Amniotic epithelial cell (primary cell): ENCODE results near the gene CALHM4.

Experiments
- DNase-seq: peaks from one replicate; pipeline ENCODE4 v3.0.0-alpha.2; 2010; ENCODE audit warnings: low read depth

CALHM4 gene

DNA sequence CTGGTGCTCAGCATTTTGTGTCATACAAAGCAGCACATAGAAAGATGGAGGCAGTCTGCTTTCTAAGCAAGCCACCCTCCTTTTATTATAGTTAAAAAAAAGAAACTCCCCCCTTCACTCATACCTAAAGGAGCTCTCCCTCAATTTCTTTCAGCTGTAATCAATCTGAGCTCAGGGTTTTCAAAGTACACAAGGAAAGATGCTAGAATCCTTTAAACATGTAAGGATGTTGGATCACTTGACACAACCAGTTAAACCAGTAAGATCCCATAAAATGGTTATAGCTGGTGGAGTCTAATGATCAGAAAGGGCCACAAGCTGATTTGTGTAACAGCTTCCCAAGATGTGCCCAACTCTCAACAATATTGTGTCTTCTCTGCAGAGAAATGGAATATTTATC lies at the start of gene CALHM4:
Gene CALHM4, plus strand, starts transcription at position 301 of the 400 bp plus-strand sequence. Its CDS starts 43 bp downstream, at position 344.
- DNase-seq: no peak

GRCh38 chr6:116507324-116507723 lies 46.2 kb upstream of the CALHM4 start:
- peak; percentile 67 for DNase-seq

GRCh38 chr6:116508527-116508926 lies 45.0 kb upstream of the CALHM4 start:
- DNase-seq: no peak

DNA sequence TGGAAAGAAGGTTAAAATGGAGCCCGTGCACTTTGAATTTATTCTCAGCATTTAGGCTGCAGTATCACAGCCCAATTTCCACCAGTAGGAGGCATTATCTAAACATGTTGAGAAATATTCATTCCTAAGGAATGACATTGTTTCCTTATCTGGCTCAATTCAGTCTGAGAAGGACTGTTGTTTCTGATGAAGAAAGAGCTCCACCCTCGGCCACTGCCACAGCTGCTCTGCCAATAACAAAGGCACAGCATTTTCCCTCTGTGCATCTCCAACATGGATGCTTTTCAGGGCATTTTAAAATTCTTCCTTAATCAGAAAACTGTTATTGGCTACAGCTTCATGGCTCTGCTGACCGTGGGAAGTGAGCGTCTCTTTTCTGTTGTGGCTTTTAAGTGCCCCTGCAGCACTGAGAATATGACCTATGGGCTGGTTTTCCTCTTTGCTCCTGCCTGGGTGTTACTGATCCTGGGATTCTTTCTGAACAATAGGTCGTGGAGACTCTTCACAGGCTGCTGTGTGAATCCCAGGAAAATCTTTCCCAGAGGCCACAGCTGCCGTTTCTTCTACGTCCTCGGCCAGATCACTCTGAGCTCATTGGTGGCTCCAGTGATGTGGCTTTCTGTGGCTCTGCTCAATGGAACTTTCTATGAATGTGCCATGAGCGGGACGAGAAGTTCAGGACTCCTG lies 42.0 kb upstream of the CALHM4 start, which contains the start of gene CALHM5:
Gene CALHM5, plus strand, starts transcription at position 216 of the 687 bp plus-strand sequence. Its CDS starts 58 bp downstream, at position 274.
- peak; percentile 89 for DNase-seq

DNA sequence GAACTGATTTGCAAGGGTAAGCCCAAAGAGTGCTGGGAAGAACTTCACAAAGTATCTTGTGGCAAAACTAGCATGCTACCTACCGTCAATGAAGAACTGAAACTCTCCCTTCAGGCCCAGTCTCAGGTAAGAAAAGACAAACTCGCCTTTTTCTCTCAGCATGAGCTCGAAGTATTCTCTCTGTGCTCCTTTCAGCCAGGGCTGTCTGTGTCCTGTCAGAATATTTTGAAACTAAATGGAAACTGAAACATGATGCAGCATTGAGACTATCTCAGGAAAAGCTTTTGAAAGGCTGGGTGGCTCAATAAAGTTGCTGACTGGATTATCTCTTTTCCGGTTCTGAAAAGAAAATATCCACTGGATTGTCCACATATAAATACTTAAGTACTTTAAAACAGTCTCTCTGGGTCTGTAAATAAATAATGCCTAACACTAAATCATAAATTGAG lies 41.4 kb upstream of the CALHM4 start:
- DNase-seq: peak; percentile 40

GRCh38 chr6:116512734-116513133 lies 40.8 kb upstream of the CALHM4 start:
- no peak for DNase-seq

- no peak for DNase-seq
Observed at GRCh38 chr6:116513224-116513875, 40.2 kb upstream of the CALHM4 start.

DNA sequence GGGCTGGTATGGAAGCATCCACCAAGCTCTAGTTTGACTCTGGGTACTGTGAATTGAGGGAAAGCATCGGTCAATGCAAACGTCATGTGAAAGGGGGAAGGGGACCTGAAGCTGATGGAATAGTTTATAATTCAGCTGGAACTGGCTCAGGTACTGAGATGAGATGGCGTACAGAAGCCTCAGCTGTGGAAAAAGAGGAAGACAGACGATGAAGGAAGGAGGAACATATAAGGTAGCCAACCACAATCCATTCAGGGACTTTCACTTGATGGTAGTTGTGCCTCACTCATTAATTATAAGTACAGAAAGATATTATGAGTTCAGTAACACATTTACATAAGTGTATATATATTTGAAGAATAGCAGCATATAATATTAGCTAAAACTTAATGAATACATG lies 39.4 kb upstream of the CALHM4 start:
- no peak for DNase-seq

- no peak for DNase-seq
Observed at GRCh38 chr6:116515141-116515540, 38.4 kb upstream of the CALHM4 start.

GRCh38 chr6:116518621-116519368 lies 34.8 kb upstream of the CALHM4 start:
- no peak for DNase-seq

DNA sequence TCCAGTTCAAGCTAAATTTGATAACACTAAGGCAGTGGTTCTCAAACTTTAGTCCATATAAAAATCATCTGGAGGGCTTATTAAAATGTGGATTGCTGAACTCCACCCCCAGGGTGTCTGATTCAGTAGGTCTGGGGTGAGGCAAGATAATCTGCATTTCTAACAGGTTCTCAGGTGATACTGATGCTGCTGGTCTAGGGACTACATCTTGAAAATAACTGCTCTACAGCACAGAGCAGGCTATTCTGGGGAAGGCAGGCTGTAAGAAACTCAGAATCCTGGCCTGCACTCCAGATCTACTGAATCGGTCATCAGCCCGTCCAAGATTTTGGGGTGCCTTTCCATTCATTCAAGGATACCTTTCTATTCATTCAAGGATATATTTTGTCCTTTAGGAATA lies 30.7 kb upstream of the CALHM4 start:
- no peak for DNase-seq

DNA sequence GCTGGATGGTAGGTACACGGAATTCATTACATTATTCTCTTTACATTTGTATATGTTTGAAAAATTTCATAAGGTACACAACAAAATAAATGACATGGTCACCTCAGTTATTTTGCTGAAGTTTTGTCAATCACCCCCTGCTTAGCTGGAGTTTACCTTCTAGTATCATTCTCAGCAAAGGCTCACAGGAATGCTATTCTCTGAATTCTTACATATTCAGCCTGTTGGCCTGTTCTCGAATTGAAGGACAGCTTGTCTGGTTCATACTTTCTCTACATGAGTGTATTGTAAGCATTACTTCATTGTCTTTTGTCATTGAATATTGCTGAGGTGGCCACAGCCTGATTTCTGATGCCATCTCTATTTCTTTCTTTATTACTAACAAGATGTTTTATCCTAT lies 29.3 kb upstream of the CALHM4 start:
- DNase-seq: no peak

DNA sequence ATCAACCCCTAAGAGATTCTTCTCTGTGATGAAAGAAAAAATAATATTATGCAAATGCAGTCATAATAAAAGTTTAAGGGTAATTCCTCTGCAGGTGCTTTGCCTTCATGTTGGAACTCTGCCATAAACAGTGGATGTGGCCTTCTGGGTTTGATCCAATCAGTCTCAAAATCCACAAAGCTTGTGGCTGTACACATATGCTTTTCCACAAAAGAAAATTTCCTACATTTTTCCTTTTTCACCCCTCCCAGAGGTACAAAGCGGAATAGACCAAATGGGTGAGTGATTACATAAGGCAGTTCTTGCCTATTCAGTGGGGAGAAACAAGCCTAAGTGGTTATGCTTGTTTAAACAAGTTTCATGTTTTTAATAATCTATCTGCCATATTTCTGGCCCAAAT lies 25.4 kb upstream of the CALHM4 start:
- no peak for DNase-seq

GRCh38 chr6:116528780-116529179 lies 24.8 kb upstream of the CALHM4 start:
- peak; percentile 57 for DNase-seq

DNA sequence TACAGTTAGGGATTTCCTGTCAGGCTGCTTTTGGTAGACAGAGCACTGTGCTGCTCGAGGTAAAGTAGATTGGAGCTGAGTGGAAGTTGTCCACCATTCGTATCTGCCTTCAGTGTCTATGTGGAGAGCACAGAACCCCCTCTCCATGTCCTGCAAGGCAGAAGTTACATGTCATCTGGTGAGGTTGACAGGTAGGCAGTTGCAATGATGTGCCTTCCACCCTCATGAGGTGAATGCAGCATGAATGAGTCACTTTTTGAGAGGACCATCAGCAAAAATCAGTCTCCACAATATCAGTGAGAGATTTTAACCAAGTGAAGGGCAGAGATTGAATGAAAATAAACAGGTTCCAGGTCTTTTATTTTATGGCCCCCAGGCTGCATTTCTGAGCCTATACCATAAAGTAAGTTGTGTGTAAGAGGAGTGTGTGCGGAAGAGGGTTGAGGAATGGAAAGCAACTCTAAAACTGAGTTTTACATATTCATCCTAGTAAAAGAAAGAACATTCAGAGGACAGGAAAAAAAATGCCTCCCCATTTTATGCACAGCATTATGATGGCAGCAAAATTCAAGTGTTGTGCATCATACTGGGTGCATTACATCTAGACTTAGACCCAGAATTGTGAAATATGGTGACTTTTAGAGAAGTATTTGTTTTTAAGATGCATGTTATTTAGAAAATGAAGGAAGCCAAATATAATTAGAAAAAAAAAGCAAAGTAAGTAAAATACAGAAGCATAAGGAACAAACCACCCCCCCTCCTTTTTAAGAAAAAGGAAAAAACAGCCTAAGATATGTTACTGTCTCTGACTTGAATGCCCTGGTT lies 23.9 kb upstream of the CALHM4 start:
- no peak for DNase-seq

DNA sequence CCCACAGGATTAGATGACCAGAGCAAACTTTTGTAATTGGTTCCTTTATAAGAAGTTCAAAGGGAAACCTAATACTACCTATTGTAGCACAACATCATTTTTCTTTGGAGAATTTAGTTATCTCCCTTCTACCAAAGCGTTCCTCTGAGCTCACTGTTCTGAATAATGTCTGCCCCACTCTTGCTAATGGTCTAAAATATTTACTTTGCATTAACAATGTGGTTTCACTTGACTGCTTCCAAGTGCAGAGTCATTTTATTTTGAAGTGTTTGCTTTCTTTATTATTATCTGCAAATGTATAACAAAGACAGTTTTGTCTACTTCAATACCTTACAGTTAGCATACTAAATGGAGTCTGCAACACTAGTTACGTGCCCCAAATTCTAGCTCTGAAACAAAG lies 23.1 kb upstream of the CALHM4 start:
- peak; percentile 18 for DNase-seq

DNA sequence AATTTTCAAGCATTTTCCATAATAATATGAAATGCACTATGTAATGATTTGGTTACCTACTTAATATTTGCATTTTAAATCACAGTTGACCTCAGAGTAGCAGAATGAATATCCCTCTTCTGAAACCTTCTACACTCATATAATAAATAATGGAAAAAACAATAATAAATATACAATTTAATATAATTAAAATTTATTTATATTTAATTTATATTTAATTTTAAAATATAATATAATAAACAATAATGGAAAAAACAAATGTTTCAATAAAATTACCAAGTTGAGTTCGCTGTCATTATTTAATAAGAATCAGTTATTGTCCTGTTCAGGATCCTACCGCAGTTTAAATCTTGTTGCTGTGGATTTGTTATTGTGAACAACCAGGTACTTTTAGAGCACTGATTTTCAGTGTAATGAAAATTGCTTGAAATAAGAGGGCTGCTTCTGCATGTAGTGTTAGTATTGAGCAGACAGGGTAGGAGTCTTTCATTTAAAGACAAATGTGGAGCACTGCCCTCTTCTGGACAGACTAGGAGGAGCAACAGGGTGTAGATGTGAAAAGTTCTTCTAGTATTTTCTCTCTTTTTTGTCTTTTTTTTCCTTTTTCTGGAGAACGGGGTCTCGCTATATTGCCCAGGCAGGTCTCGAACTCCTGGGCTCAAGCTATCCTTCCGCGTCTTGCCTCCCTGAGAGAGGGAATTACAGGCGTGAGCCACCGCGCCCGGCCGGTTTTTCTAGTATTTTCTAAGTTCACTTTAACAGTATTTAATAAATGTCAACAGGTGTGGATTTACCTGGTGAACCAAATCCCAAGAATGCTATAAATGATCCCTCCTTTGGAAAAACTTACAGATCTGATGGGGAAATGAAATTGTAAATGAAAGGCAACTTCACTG lies 21.6 kb upstream of the CALHM4 start:
- DNase-seq: peak; percentile 70

DNA sequence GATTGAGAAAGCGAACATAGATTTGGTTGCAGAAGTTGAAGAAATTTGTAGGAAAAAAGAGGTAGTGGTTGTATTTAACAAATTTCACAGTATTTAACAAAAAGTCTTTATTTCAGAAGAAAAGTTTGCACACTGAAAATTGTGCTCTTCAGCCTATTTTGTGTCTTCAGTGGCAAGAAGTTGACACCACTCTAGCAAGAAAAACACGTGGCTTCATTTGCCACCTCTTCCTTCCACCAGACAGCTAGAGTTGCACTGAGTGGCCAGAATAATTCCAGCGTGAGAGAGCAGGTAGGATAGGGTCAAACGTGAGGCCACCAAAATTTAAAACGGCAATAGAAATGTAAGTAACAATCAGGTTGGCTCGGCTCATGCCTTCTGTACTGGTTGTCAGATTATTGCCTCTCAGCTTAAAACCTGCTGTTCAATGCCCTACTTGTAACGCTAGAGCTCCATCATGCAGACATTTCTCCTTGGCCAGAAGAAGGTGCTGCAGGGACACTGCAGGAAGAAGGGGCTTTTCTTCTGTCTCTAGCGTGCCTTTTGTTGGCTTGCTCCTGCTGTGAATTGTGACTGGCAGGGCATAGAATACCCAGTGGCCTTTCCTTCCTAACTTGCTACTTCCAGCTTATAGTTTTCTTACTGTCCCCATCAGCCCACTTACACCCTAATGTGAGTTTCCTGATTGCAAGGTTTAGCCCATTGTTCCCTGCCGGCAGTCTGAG lies 20.2 kb upstream of the CALHM4 start:
- DNase-seq: no peak

DNA sequence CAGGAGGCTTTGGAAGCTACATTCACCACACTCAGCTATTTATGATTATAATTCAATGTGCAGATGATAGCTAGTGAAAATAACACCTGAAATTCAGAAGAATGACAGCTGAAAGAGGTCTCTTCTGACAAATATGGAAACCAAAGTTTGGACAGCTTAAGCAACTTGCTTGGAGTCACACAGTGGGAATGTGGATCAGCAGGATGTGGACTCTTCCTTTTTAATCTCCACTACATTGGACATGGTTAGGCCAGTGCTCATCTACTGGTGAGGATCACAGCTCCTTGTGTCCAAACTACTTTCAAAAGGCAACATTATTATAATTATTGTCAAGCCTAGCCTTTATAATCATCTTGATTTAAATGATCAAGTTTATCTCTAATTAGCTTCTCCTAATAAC lies 18.4 kb upstream of the CALHM4 start:
- DNase-seq: peak; percentile 10

DNA sequence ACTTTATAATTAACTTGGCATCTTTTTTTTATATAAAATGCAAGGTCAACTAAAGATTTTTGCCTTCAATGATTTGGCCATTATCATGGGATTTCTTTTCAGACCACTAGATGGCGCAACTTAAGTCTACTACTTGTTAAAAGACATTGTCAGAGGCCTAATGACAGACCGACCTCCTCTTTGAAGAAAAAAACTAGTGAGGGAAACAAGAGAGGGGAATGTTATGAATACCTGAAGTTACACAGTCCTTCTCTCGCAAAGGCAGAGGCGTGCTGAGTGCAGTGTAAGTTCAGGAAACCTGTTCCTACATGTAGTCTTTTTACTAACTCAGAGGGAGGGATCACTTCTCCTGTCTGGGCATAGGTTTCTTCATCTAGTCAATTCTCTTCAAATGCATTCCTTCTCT lies 17.3 kb upstream of the CALHM4 start:
- DNase-seq: peak; percentile 68
